Glutamatergic neuron (in vitro differentiated cells): ENCODE results near the gene RHOF. TPM values are rescaled to one million over a fixed set of nuclear protein-coding genes. Genes with fewer than 3 reads are reported as not detected.

Experiments
- DNase-seq: peaks from one replicate; pipeline ENCODE4 v3.0.0; 2022
- H3K27ac Mint-ChIP-seq: one replicate; pipeline ENCODE4 v1.8.0; 2020; ENCODE audit warnings: mild to moderate bottlenecking, mixed read lengths, inconsistent platforms; ENCODE audit not compliant: unreplicated experiment
- H3K27me3 Mint-ChIP-seq: one replicate; pipeline ENCODE4 v1.8.0; 2020; ENCODE audit warnings: mild to moderate bottlenecking, moderate library complexity, mixed read lengths, inconsistent platforms; ENCODE audit not compliant: unreplicated experiment
- H3K36me3 Mint-ChIP-seq: one replicate; pipeline ENCODE4 v1.8.0; 2020; ENCODE audit warnings: mild to moderate bottlenecking, mixed read lengths, inconsistent platforms; ENCODE audit not compliant: unreplicated experiment
- H3K4me1 Mint-ChIP-seq: one replicate; pipeline ENCODE4 v1.8.0; 2020; ENCODE audit warnings: mild to moderate bottlenecking, low read depth, mixed read lengths, inconsistent platforms; ENCODE audit not compliant: unreplicated experiment
- H3K4me3 Mint-ChIP-seq: one replicate; pipeline ENCODE4 v1.8.0; 2020; ENCODE audit warnings: mild to moderate bottlenecking, mixed read lengths, inconsistent platforms; ENCODE audit not compliant: unreplicated experiment
- H3K9me3 Mint-ChIP-seq: one replicate; pipeline ENCODE4 v1.8.0; 2020; ENCODE audit warnings: mild to moderate bottlenecking, moderate library complexity, mixed read lengths, inconsistent platforms; ENCODE audit not compliant: unreplicated experiment
- total RNA-seq: library from RNA; stranded (reverse); fragmentation: NEBNext Ultra II Directional; extraction: Animal tissue kit (Norgen Biotek cat#: 25700); gene quantifications from one replicate; pipeline ENCODE4 v1.2.1, GENCODE V29; 2021; ENCODE audit not compliant: unreplicated experiment
- TF ChIP-seq, protein P1 (sequence below): fragments of 200-600 bp; sonication (generic); IDR thresholded peaks from one replicate; pipeline ENCODE4 v1.5.0; 2021; ENCODE audit not compliant: partially characterized antibody, unreplicated experiment

Gene RHOF
- total RNA-seq, 1 donor from 2014 or later, result 31.1 TPM

DNA sequence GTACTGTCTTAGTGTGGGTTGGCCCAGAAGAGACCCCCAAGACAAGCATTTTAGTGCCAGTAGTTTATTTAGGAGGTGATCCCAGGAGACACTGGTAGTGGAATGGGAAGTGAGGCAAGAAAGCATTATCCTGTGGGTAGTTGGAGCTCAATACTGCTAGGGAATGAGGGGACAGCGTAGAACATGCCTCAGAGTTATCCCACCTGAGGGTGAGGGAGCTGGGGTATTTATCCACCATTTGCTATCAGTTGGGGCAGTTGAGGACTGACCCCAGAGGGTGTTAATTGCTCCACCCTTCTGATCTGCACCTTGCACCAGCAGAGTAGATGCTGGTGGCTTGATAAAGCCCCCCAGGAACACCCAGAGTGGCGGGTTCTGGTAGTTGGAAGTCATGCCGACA, 37.9 kb downstream of the RHOF start:
- H3K4me1 Mint-ChIP-seq, result peaks cover 3% of the 10 kb centered on the region
- TF ChIP-seq, protein P1, sequence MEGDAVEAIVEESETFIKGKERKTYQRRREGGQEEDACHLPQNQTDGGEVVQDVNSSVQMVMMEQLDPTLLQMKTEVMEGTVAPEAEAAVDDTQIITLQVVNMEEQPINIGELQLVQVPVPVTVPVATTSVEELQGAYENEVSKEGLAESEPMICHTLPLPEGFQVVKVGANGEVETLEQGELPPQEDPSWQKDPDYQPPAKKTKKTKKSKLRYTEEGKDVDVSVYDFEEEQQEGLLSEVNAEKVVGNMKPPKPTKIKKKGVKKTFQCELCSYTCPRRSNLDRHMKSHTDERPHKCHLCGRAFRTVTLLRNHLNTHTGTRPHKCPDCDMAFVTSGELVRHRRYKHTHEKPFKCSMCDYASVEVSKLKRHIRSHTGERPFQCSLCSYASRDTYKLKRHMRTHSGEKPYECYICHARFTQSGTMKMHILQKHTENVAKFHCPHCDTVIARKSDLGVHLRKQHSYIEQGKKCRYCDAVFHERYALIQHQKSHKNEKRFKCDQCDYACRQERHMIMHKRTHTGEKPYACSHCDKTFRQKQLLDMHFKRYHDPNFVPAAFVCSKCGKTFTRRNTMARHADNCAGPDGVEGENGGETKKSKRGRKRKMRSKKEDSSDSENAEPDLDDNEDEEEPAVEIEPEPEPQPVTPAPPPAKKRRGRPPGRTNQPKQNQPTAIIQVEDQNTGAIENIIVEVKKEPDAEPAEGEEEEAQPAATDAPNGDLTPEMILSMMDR, result no peak
- peaks cover 20% of the 10 kb centered on the region for H3K9me3 Mint-ChIP-seq
- peaks cover 11% of the 10 kb centered on the region for H3K27me3 Mint-ChIP-seq
- no peak for DNase-seq
- H3K36me3 Mint-ChIP-seq, result no peaks in the 10 kb centered on the region
- H3K4me3 Mint-ChIP-seq, result no peak overlapping the region
- peak overlapping the region; percentile 4 for H3K27ac Mint-ChIP-seq

DNA sequence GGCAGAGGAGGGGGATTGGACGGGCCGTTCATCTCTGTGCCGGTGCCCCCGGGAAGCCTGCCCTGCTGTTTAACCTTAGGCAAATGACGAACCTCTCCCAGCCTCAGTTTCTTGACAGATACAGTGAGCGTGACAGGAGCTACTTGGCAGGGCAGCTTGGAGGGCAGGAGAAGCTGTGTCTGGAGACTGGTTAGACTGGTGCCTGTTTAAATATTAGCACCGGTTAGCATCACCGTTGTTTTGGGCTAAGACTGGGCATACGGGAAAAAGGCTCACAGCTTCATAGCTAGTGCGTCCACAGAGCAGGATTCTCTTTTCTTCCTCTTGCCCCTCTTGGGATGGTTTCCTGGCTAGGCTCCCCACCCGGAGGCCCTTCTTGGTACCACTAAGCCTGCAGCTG, 38.7 kb downstream of the RHOF start:
- H3K27ac Mint-ChIP-seq, result peak overlapping the region; percentile 26

DNA sequence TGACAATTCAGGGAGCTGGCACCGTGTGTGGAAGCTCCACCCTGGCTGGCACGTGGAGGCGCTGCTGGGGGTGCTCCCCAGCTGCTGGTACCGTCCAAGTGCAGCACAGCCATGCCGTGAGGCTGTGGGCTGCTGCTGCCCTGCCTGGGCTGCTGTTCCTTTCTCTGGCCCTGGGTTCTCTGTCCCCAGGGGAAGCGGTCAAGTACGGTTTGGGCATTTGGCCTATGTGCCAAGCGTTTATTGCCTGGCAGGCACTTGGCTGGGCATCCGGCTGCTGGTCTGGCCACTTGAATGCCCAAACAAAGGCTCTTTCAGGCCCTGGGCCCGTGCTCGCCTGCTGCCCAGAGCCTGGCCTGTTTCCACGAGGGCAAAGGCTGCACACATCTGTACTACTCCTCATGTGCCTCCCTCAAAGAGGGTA, 39.6 kb downstream of the RHOF start:
- H3K4me3 Mint-ChIP-seq, result no peak overlapping the region
- peaks cover 10% of the 10 kb centered on the region for H3K27me3 Mint-ChIP-seq
- TF ChIP-seq, protein P1, result no peak
- H3K27ac Mint-ChIP-seq, result no peak overlapping the region
- H3K36me3 Mint-ChIP-seq, result no peaks in the 10 kb centered on the region
- H3K4me1 Mint-ChIP-seq, result peaks cover 2% of the 10 kb centered on the region
- H3K9me3 Mint-ChIP-seq, result peaks cover 15% of the 10 kb centered on the region
- no peak for DNase-seq

More for the DNA sequence above, 38.7 kb downstream of the RHOF start:
- Mint-ChIP-seq H3K4me1 (peaks cover 2% of the 10 kb centered on the region), H3K9me3 (peaks cover 17% of the 10 kb centered on the region), H3K27me3 (peaks cover 9% of the 10 kb centered on the region), H3K36me3 (no peaks in the 10 kb centered on the region), H3K4me3 (no peak overlapping the region)
- TF ChIP-seq, protein P1, result no peak
- DNase-seq, result no peak

DNA sequence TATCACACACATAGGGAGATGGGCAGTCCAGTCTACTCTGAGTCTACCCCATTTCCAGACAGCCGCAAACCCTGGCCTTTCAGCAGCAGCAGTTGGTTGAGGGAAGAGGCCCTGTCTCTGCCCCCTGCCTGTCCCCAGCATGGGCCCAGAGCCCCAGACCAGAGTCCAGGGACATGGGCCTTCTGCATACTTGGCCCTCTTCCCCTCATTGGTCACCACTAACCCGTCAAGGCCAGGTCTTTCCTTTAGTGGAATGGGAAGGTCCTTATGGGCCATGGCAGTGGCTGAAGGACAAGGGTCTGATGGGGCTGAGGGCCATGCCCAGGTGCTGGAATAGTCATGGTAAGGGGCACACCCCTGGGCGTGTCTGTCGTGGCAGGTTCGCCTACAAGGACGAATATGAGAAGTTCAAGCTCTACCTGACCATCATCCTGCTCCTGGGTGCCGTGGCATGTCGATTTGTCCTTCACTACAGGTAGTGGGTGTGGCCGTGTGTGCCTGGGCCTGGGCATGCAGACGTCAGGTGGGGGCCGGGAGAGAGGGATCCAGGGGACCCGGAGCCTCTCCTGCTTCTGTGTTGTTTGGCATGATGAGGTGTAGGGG, 41.6 kb downstream of the RHOF start:
- Mint-ChIP-seq H3K4me1 (peaks cover 6% of the 10 kb centered on the region), H3K27me3 (peaks cover 10% of the 10 kb centered on the region), H3K27ac (no peak overlapping the region), H3K9me3 (peaks cover 15% of the 10 kb centered on the region), H3K4me3 (no peak overlapping the region), H3K36me3 (no peaks in the 10 kb centered on the region)
- DNase-seq, result no peak
- TF ChIP-seq, protein P1, result no peak

DNA sequence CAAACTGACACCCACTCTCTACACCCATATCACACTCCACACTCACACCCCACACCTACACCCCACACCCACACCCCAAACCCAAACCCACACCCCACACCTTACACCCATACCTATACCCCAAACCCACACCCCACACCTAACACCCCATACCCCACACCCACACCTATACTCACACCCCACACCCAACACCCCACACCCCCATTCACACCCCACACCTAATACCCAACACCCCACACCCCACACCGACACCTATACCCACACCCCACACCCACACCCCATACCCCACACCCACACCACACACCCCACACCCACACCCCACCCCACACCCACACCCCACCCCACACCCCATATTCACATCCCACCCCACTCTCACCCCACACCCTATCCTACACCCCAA, 42.5 kb downstream of the RHOF start:
- H3K27ac Mint-ChIP-seq, result no peak overlapping the region
- peaks cover 6% of the 10 kb centered on the region for H3K4me1 Mint-ChIP-seq
- no peaks in the 10 kb centered on the region for H3K36me3 Mint-ChIP-seq
- TF ChIP-seq, protein P1, result no peak
- H3K9me3 Mint-ChIP-seq, result peaks cover 12% of the 10 kb centered on the region
- DNase-seq, result no peak
- H3K4me3 Mint-ChIP-seq, result no peak overlapping the region
- H3K27me3 Mint-ChIP-seq, result peaks cover 10% of the 10 kb centered on the region
